Duodenal mucosa (tissue), 2 donors: Measurements from ENCODE around the gene FILIP1L.

ENCODE experiments used
- H3K27ac ChIP-seq: one replicate; pipeline ENCODE4 v1.7.0; 2013; ENCODE audit warnings: low read depth, low read length
- H3K27me3 ChIP-seq, 2 donors: one replicate each; pipeline ENCODE4 v1.7.0; 2013; ENCODE audit warnings: low read length in 2 of 2, control low read depth in 1 of 2; ENCODE audit not compliant: insufficient read depth in 2 of 2, control insufficient read depth in 1 of 2
- H3K36me3 ChIP-seq, 2 donors: one replicate each; pipeline ENCODE4 v1.7.0; 2013; ENCODE audit warnings: low read length in 2 of 2, control low read depth in 1 of 2; ENCODE audit not compliant: insufficient read depth in 2 of 2, control insufficient read depth in 1 of 2
- H3K4me1 ChIP-seq, 2 donors: one replicate each; pipeline ENCODE4 v1.7.0; 2013; ENCODE audit warnings: low read length in 2 of 2, control low read depth in 1 of 2; ENCODE audit not compliant: insufficient read depth in 2 of 2, control insufficient read depth in 1 of 2
- H3K4me3 ChIP-seq, 2 donors: one replicate each; pipeline ENCODE4 v1.7.0; 2013; ENCODE audit warnings: low read length in 2 of 2, low read depth in 1 of 2
- H3K9ac ChIP-seq, 2 donors: one replicate each; pipeline ENCODE4 v1.7.0; 2013; ENCODE audit warnings: low read length in 2 of 2, low read depth in 1 of 2
- H3K9me3 ChIP-seq, 2 donors: one replicate each; pipeline ENCODE4 v1.7.0; 2013; ENCODE audit warnings: low read length in 2 of 2, control low read depth in 1 of 2; ENCODE audit not compliant: control insufficient read depth in 1 of 2

The FILIP1L gene

GRCh38 chr3:99799422-99799821 is 314.9 kb downstream of the FILIP1L start:
- no peak overlapping the region for H3K4me3 ChIP-seq
- H3K9ac ChIP-seq, result no peak overlapping the region
- no peaks in the 10 kb centered on the region for H3K27me3 ChIP-seq
- peaks cover 0 to 4% of the 10 kb centered on the region in 2 donors for H3K9me3 ChIP-seq
- no peak overlapping the region for H3K27ac ChIP-seq
- H3K36me3 ChIP-seq, result no peaks in the 10 kb centered on the region
- no peaks in the 10 kb centered on the region for H3K4me1 ChIP-seq

- Histone ChIP-seq H3K27me3 (no peaks in the 10 kb centered on the region), H3K27ac (no peak overlapping the region), H3K36me3 (no peaks in the 10 kb centered on the region), H3K4me1 (no peaks in the 10 kb centered on the region), H3K9ac (no peak overlapping the region), H3K4me3 (no peak overlapping the region), H3K9me3 (no peaks in the 10 kb centered on the region)
These were observed 318.7 kb downstream of the FILIP1L start for GRCh38 chr3:99795573-99795972.

GRCh38 chr3:99794485-99794884 is 319.8 kb downstream of the FILIP1L start:
- H3K27ac ChIP-seq, result no peak overlapping the region
- no peak overlapping the region for H3K4me3 ChIP-seq
- no peaks in the 10 kb centered on the region for H3K9me3 ChIP-seq
- H3K9ac ChIP-seq, result no peak overlapping the region
- no peaks in the 10 kb centered on the region for H3K36me3 ChIP-seq
- no peaks in the 10 kb centered on the region for H3K27me3 ChIP-seq
- H3K4me1 ChIP-seq, result no peaks in the 10 kb centered on the region

GRCh38 chr3:99789011-99789721 is 325.1 kb downstream of the FILIP1L start:
- no peak overlapping the region for H3K9ac ChIP-seq
- H3K4me3 ChIP-seq, result no peak overlapping the region
- no peaks in the 10 kb centered on the region for H3K4me1 ChIP-seq
- no peaks in the 10 kb centered on the region for H3K27me3 ChIP-seq
- H3K27ac ChIP-seq, result no peak overlapping the region
- H3K9me3 ChIP-seq, result no peaks in the 10 kb centered on the region
- H3K36me3 ChIP-seq, result no peaks in the 10 kb centered on the region
